ENCODE results near the gene EPN2. TPM values are rescaled to one million over a fixed set of nuclear protein-coding genes. Genes with fewer than 3 reads are reported as not detected.

Gene EPN2
- total and polyA plus RNA-seq, 2 experiments from 2014 or later = 34.0 to 149 TPM

DNA sequence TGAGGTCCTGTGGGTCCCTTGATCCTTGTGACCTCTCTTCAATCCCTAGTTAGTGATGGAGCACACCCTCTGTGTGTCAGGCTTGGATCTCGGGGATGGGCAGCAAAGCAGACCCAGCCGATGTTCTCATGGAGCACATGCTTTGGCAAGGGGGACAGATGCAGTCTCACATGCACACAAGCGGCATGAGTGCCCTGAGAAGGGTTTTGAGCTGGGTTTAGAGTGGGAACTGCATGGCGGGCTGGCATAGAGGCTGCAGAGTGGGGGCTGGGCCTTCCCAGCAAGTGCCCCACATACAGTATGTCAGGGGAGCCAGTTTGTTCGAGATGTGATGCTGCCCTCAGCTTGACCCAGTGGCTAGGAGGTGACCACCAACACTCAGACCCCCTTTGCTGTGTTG is 83.7 kb downstream of the EPN2 start (continued):
- no peak for TF ChIP-seq POLR2AphosphoS5 (IDR thresholded peaks at IDR 0.05; ENCODE audit: low read depth)
- no peak for TF ChIP-seq EZH2 (IDR thresholded peaks at IDR 0.05; ENCODE audit: low read depth, unreplicated experiment)
- TF ChIP-seq CREB1 (CRISPR knock-in tag; IDR thresholded peaks at IDR 0.05; ENCODE audit: low read depth) = no peak
- TF ChIP-seq ZNF331 (CRISPR knock-in tag; IDR thresholded peaks at IDR 0.05; ENCODE audit: low read depth) = no peak
- TF ChIP-seq, protein P1, sequence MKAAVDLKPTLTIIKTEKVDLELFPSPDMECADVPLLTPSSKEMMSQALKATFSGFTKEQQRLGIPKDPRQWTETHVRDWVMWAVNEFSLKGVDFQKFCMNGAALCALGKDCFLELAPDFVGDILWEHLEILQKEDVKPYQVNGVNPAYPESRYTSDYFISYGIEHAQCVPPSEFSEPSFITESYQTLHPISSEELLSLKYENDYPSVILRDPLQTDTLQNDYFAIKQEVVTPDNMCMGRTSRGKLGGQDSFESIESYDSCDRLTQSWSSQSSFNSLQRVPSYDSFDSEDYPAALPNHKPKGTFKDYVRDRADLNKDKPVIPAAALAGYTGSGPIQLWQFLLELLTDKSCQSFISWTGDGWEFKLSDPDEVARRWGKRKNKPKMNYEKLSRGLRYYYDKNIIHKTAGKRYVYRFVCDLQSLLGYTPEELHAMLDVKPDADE (IDR thresholded peaks at IDR 0.05) = no peak
- TF ChIP-seq ZNF114 (CRISPR knock-in tag; IDR thresholded peaks at IDR 0.05) = no peak
- TF ChIP-seq, protein P2, sequence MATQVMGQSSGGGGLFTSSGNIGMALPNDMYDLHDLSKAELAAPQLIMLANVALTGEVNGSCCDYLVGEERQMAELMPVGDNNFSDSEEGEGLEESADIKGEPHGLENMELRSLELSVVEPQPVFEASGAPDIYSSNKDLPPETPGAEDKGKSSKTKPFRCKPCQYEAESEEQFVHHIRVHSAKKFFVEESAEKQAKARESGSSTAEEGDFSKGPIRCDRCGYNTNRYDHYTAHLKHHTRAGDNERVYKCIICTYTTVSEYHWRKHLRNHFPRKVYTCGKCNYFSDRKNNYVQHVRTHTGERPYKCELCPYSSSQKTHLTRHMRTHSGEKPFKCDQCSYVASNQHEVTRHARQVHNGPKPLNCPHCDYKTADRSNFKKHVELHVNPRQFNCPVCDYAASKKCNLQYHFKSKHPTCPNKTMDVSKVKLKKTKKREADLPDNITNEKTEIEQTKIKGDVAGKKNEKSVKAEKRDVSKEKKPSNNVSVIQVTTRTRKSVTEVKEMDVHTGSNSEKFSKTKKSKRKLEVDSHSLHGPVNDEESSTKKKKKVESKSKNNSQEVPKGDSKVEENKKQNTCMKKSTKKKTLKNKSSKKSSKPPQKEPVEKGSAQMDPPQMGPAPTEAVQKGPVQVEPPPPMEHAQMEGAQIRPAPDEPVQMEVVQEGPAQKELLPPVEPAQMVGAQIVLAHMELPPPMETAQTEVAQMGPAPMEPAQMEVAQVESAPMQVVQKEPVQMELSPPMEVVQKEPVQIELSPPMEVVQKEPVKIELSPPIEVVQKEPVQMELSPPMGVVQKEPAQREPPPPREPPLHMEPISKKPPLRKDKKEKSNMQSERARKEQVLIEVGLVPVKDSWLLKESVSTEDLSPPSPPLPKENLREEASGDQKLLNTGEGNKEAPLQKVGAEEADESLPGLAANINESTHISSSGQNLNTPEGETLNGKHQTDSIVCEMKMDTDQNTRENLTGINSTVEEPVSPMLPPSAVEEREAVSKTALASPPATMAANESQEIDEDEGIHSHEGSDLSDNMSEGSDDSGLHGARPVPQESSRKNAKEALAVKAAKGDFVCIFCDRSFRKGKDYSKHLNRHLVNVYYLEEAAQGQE (IDR thresholded peaks at IDR 0.05; ENCODE audit: unreplicated experiment) = no peak
- no peak for TF ChIP-seq NANOG (IDR thresholded peaks at IDR 0.05; ENCODE audit: borderline replicate concordance)

DNA sequence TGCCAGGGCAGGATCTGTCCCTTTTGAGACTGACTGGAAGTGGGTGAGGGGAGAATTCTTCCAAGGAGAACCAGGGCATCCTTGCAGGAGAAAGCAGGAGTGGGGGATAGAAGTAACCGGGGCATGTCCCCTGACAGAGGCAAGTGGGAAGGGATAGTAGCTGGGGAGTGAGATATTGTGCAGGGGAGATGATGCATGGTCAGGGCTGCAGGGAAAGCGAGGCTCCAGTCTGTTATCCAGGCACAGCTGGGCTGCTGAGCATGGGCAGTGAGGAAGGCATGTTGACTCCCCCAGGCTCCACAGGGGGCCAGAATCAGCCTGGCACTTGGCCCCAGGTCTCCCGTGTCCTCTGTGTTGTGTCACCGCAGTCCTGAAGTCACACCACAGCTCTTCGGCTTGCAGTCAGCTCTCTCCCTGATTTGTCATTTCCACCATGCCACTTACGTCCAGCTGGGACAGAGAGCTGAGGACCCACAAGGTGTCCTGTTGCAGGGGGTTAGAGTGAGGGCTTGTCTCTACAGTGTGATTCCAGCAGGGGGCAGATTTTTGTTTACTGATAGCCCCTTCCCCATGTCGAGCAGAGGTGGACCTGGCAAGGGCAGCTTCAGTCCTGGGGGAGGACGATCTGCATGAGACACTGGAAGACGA is 84.4 kb downstream of the EPN2 start:
- H3K4me2 ChIP-seq = no peak overlapping the region
- Mint-ChIP-seq H3K27me3 (ENCODE audit: insufficient read depth, low read depth, poor library complexity) (peaks cover 10% of the 10 kb centered on the region), H3K36me3 (ENCODE audit: low read depth) (peaks cover 44% of the 10 kb centered on the region), H3K4me1 (peaks cover 28% of the 10 kb centered on the region), H3K27ac (no peak overlapping the region; the same call in 1 of the 2 replicates), H3K4me3 (no peak overlapping the region; the same call in 2 of the 3 replicates), H3K9me3 (peaks cover 19% of the 10 kb centered on the region)
- peak; percentile 85 for DNase-seq (ENCODE audit: low spot score)
- no peaks in the 10 kb centered on the region for H3K79me2 ChIP-seq (replicated peaks; ENCODE audit: insufficient read depth)
- no peaks in the 10 kb centered on the region; the same call in none of the 2 replicates for H4K20me1 ChIP-seq (replicated peaks; ENCODE audit: insufficient read depth)
- no peak for TF ChIP-seq EZH2phosphoT487 (IDR thresholded peaks at IDR 0.05; ENCODE audit: unreplicated experiment)
- TF ChIP-seq, protein P3, sequence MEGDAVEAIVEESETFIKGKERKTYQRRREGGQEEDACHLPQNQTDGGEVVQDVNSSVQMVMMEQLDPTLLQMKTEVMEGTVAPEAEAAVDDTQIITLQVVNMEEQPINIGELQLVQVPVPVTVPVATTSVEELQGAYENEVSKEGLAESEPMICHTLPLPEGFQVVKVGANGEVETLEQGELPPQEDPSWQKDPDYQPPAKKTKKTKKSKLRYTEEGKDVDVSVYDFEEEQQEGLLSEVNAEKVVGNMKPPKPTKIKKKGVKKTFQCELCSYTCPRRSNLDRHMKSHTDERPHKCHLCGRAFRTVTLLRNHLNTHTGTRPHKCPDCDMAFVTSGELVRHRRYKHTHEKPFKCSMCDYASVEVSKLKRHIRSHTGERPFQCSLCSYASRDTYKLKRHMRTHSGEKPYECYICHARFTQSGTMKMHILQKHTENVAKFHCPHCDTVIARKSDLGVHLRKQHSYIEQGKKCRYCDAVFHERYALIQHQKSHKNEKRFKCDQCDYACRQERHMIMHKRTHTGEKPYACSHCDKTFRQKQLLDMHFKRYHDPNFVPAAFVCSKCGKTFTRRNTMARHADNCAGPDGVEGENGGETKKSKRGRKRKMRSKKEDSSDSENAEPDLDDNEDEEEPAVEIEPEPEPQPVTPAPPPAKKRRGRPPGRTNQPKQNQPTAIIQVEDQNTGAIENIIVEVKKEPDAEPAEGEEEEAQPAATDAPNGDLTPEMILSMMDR (conservative IDR thresholded peaks at IDR 0.05; ENCODE audit: low read depth in 2 of 2) = peak; percentile 61 to 66
- ATAC-seq = peak; percentile 48
- H3K36me3 ChIP-seq (ENCODE audit: insufficient read depth) = peaks cover 5% of the 10 kb centered on the region; the same call in 1 of the 2 replicates
- H2AFZ ChIP-seq = no peak overlapping the region
- H3K4me1 ChIP-seq (ENCODE audit: insufficient read depth) = peaks cover 13% of the 10 kb centered on the region
- no peak overlapping the region for H3K4me3 ChIP-seq
- no peaks in the 10 kb centered on the region for H3K9me2 ChIP-seq (ENCODE audit: insufficient read depth)
- H3K27me3 ChIP-seq (ENCODE audit: insufficient read depth) = no peaks in the 10 kb centered on the region
- H3K27ac ChIP-seq (ENCODE audit: low read depth) = no peak overlapping the region
- H3F3A ChIP-seq (replicated peaks; ENCODE audit: low read depth) = 0 out of 2 replicates have a peak, but pooled peaks cover 2% of the 10 kb centered on the region
